Stomach (tissue), 4 donors: ENCODE data around the gene COPS7A.

Experiments used
- EP300 ChIP-seq: sonication (generic); formaldehyde crosslinking; IDR thresholded peaks from one replicate; pipeline ENCODE4 v1.6.1; 2017; ENCODE audit warnings: antibody characterized with exemption
- POLR2A ChIP-seq, 4 donors: fragments of 450-650 bp; IDR thresholded peaks; one replicate each; pipeline ENCODE4 v1.6.1; 2016; ENCODE audit warnings: antibody characterized with exemption in 4 of 4, control low read depth in 2 of 4, mild to moderate bottlenecking in 1 of 4, moderate library complexity in 1 of 4
- POLR2AphosphoS5 ChIP-seq, 3 donors: sonication (generic); formaldehyde crosslinking; IDR thresholded peaks; one replicate each; pipeline ENCODE4 v1.6.1; 2016; ENCODE audit warnings: antibody characterized with exemption in 3 of 3
- TF ChIP-seq, protein P1 (sequence below), 7 experiments: fragments of 450-650 bp in 4 of 7; fragments of 200-600 bp in 3 of 7; sonication (generic) in 3 of 7; IDR thresholded peaks; one replicate each; pipeline ENCODE4 v1.5.1; 2016 to 2019; ENCODE audit warnings: antibody characterized with exemption in 7 of 7, control low read depth in 2 of 7, mild to moderate bottlenecking in 1 of 7

GRCh38 chr12:6693832-6694355 is 30.0 kb upstream of the COPS7A start:
- TF ChIP-seq, protein P1, sequence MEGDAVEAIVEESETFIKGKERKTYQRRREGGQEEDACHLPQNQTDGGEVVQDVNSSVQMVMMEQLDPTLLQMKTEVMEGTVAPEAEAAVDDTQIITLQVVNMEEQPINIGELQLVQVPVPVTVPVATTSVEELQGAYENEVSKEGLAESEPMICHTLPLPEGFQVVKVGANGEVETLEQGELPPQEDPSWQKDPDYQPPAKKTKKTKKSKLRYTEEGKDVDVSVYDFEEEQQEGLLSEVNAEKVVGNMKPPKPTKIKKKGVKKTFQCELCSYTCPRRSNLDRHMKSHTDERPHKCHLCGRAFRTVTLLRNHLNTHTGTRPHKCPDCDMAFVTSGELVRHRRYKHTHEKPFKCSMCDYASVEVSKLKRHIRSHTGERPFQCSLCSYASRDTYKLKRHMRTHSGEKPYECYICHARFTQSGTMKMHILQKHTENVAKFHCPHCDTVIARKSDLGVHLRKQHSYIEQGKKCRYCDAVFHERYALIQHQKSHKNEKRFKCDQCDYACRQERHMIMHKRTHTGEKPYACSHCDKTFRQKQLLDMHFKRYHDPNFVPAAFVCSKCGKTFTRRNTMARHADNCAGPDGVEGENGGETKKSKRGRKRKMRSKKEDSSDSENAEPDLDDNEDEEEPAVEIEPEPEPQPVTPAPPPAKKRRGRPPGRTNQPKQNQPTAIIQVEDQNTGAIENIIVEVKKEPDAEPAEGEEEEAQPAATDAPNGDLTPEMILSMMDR (IDR thresholded peaks at IDR 0.05), result no peak
- no peak for TF ChIP-seq POLR2A (IDR thresholded peaks at IDR 0.05)
- no peak for TF ChIP-seq POLR2AphosphoS5 (IDR thresholded peaks at IDR 0.05)
- no peak for TF ChIP-seq EP300
